Pancreas (tissue), 10 donors: Measurements from ENCODE around the gene TLCD1. TPM values are rescaled to one million over a fixed set of nuclear protein-coding genes. Genes with fewer than 3 reads are reported as not detected.

Source experiments
- ATAC-seq, 4 donors: fragments of 200-7000 bp; cut with Tn5 transposase; one replicate each; pipeline versions ENCODE4 v1.8.0 to v1.9.1; 2020; ENCODE audit warnings: mild to moderate bottlenecking in 4 of 4, moderate library complexity in 4 of 4
- DNase-seq, 6 donors: peaks; one replicate each; pipeline ENCODE4 v3.0.0-alpha.2; 2020
- FAIRE-seq: peaks from 2 replicates; lab custom pipeline; 2012; peaks lifted over from hg19 to GRCh38; lab: Jason Lieb, UNC
- H3K27ac ChIP-seq, 4 donors: fragments of 200-600 bp; sonication (generic); 1 replicate in 3 of 4; 2 replicates in 1 of 4; pipeline versions ENCODE4 v1.5.0 to v1.8.0; 2020
- H3K27me3 ChIP-seq, 4 donors: fragments of 200-600 bp; one replicate each; pipeline ENCODE4 v1.8.0; 2021
- H3K36me3 ChIP-seq, 3 donors: fragments of 200-600 bp; sonication (generic) in 1 of 3; one replicate each; pipeline versions ENCODE4 v1.5.0 to v1.8.0; 2020 to 2021
- H3K4me1 ChIP-seq, 3 donors: fragments of 200-600 bp; one replicate each; pipeline ENCODE4 v1.8.0; 2021
- H3K4me3 ChIP-seq, 4 donors: fragments of 200-600 bp; sonication (generic) in 2 of 4; one replicate each; pipeline versions ENCODE4 v1.5.0 to v1.8.0; 2020 to 2021
- H3K9me3 ChIP-seq, 4 donors: fragments of 200-600 bp; one replicate each; pipeline ENCODE4 v1.8.0; 2021
- CTCF ChIP-seq, 4 donors: fragments of 200-600 bp; sonication (generic) in 3 of 4; IDR thresholded peaks; one replicate each; pipeline versions ENCODE4 v1.5.0 to v1.8.0; 2021; ENCODE audit warnings: antibody characterized with exemption in 4 of 4
- WGBS, 2 donors: extraction: QIAGEN DNeasy Blood & Tissue Kit; methylation state at CpG; one replicate each; pipeline ENCODE4 v1.1.7; 2013; 5-methylcytosine and 5-hydroxymethylcytosine counted together
- intact Hi-C, 3 donors: fragments of 100-400 bp; cut with DNase I; formaldehyde crosslinking; loops; one replicate each; pipeline versions ENCODE4 v1.11.1 to v1.14.2; 2022
- polyA plus RNA-seq, 2 donors: library from polyadenylated mRNA; stranded (reverse); fragments of 200-250 nt; gene quantifications; one replicate each; pipeline ENCODE4 v1.2.3, GENCODE V29; 2013
- total RNA-seq, 6 donors: library from RNA; stranded (reverse); fragmentation: NEBNext Ultra II Directional in 4 of 6; extraction: Animal tissue kit (Norgen Biotek cat#: 25700) in 4 of 6; gene quantifications; one replicate each; pipeline versions ENCODE4 v1.2.1 to v1.2.4, GENCODE V29; 2021 to 2023
- donor health status: healthy with polysubstance abuse.
- donor health status: DM: no; HTN: no; CAD: no; lungs with moderate emphysema.
- donor health status: DM: no; HTN: no; CAD: no.
- donor health status: control.
- donor health status: control.
- donor health status: Bipolar disorder and iron deficiency.
- donor health status: DM: yes; HTN: yes; CAD: no.
- donor health status: DM: no; HTN: no; CAD: no.
- donor health status: DM: no; HTN: no; CAD: no.
- donor health status: DM: yes; HTN: yes; CAD: no.

TLCD1 gene
- total and polyA plus RNA-seq, 8 donors, result 3.7 to 10.5 (median 5.3) TPM

GRCh38 chr17:28747051-28747691, 21.1 kb upstream of the TLCD1 start:
- ATAC-seq (peak; percentile 29 to 51 (median 44)), DNase-seq (peak; percentile 70 to 92 (median 86)), FAIRE-seq (no peak)
- 8 to 13% methylated on average over 7 of the region's 7 CpGs for WGBS, 2 donors
- peaks cover 0 to 23% (median 12%) of the 10 kb centered on the region in 3 donors for H3K36me3 ChIP-seq
- intact Hi-C loops, result no loop called here
- H3K27ac ChIP-seq, result peak overlapping the region; percentile 83 to 98 (median 96)
- no peaks in the 10 kb centered on the region for H3K9me3 ChIP-seq
- peak overlapping the region in 2 of 4 donors; percentile 84 to 91 for H3K4me3 ChIP-seq
- H3K27me3 ChIP-seq, result no peaks in the 10 kb centered on the region
- TF ChIP-seq CTCF (IDR thresholded peaks at IDR 0.05), result no peak
- H3K4me1 ChIP-seq, result peaks cover 38 to 51% (median 43%) of the 10 kb centered on the region in 3 donors

GRCh38 chr17:28746611-28747050, 20.6 kb upstream of the TLCD1 start:
- FAIRE-seq, result no peak
- DNase-seq, result peak; percentile 75 to 92 (median 88)
- no peaks in the 10 kb centered on the region for H3K27me3 ChIP-seq
- WGBS, 2 donors, result 8 to 11% methylated on average over 5 of the region's 5 CpGs
- intact Hi-C loops, result no loop called here
- TF ChIP-seq CTCF (IDR thresholded peaks at IDR 0.05), result no peak
- H3K27ac ChIP-seq, result peak overlapping the region; percentile 83 to 98 (median 96)
- H3K36me3 ChIP-seq, result peaks cover 0 to 22% (median 12%) of the 10 kb centered on the region in 3 donors
- H3K4me1 ChIP-seq, result peaks cover 38 to 51% (median 43%) of the 10 kb centered on the region in 3 donors
- ATAC-seq, result peak; percentile 46 to 63 (median 54)
- H3K4me3 ChIP-seq, result peak overlapping the region in 2 of 4 donors; percentile 84 to 91
- H3K9me3 ChIP-seq, result no peaks in the 10 kb centered on the region

GRCh38 chr17:28745786-28746411, 19.9 kb upstream of the TLCD1 start:
- DNase-seq (peak in 5 of 6 donors; percentile 73 to 88 (median 79)), ATAC-seq (peak; percentile 14 to 34 (median 28)), FAIRE-seq (no peak)
- Histone ChIP-seq H3K27me3 (no peaks in the 10 kb centered on the region), H3K27ac (peak overlapping the region; percentile 83 to 98 (median 96)), H3K4me1 (peaks cover 38 to 51% (median 43%) of the 10 kb centered on the region in 3 donors), H3K9me3 (no peaks in the 10 kb centered on the region), H3K36me3 (peaks cover 0 to 19% (median 12%) of the 10 kb centered on the region in 3 donors), H3K4me3 (peak overlapping the region in 3 of 4 donors; percentile 63 to 91 (median 84))
- TF ChIP-seq CTCF (IDR thresholded peaks at IDR 0.05), result no peak
- intact Hi-C loops, result no loop called here
- WGBS, 2 donors, result 15 to 29% methylated on average over 4 of the region's 4 CpGs

- Histone ChIP-seq H3K4me1 (peaks cover 38 to 44% (median 42%) of the 10 kb centered on the region in 3 donors), H3K36me3 (peaks cover 0 to 19% (median 12%) of the 10 kb centered on the region in 3 donors), H3K9me3 (no peaks in the 10 kb centered on the region), H3K4me3 (peak overlapping the region; percentile 63 to 91 (median 78)), H3K27ac (peak overlapping the region; percentile 94 to 98 (median 96)), H3K27me3 (no peaks in the 10 kb centered on the region)
- 1 to 2% methylated on average over 28 to 31 of the region's 31 CpGs for WGBS, 2 donors
- TF ChIP-seq CTCF (IDR thresholded peaks at IDR 0.05), result no peak
- intact Hi-C loops, result no loop called here
- no peak for FAIRE-seq
- peak; percentile 64 to 86 (median 72) for DNase-seq
- peak; percentile 6 to 29 (median 20) for ATAC-seq
Observed at GRCh38 chr17:28744972-28745785, 19.1 kb upstream of the TLCD1 start.
